Measurements from ENCODE around the gene MORC2.

GRCh38 chr22:30926706-30927105 is 41.9 kb downstream of the MORC2 start:
- TF ChIP-seq, protein P1, sequence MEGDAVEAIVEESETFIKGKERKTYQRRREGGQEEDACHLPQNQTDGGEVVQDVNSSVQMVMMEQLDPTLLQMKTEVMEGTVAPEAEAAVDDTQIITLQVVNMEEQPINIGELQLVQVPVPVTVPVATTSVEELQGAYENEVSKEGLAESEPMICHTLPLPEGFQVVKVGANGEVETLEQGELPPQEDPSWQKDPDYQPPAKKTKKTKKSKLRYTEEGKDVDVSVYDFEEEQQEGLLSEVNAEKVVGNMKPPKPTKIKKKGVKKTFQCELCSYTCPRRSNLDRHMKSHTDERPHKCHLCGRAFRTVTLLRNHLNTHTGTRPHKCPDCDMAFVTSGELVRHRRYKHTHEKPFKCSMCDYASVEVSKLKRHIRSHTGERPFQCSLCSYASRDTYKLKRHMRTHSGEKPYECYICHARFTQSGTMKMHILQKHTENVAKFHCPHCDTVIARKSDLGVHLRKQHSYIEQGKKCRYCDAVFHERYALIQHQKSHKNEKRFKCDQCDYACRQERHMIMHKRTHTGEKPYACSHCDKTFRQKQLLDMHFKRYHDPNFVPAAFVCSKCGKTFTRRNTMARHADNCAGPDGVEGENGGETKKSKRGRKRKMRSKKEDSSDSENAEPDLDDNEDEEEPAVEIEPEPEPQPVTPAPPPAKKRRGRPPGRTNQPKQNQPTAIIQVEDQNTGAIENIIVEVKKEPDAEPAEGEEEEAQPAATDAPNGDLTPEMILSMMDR (conservative IDR thresholded peaks at IDR 0.05 in 1 of 2, IDR thresholded peaks at IDR 0.05 in 1 of 2; ENCODE audit: extremely low read depth in 1 of 2, insufficient read depth in 1 of 2, low read depth in 1 of 2, low read length in 2 of 2): no peak
- no peak for TF ChIP-seq EZH2 (IDR thresholded peaks at IDR 0.05; ENCODE audit: borderline replicate concordance, low read length)
